ENCODE data around the gene SRRM3. TPM values are rescaled to one million over a fixed set of nuclear protein-coding genes. Genes with fewer than 3 reads are reported as not detected.
A peak's percentile ranks its signal among the peaks of the same experiment; 100 is the strongest.

SRRM3 gene
- total and polyA plus RNA-seq, 2 experiments from 2014 or later: 0.39 to 0.65 TPM

GRCh38 chr7:76294344-76295024 is 92.8 kb downstream of the SRRM3 start:
- H3K4me1 ChIP-seq (ENCODE audit: insufficient read depth): peaks cover 58% of the 10 kb centered on the region
- peak overlapping the region; percentile 81 for H3K9ac ChIP-seq
- H3K27ac ChIP-seq: peak overlapping the region; percentile 93
- H3F3A ChIP-seq (ENCODE audit: insufficient read depth): peaks cover 48% of the 10 kb centered on the region
- H3K36me3 ChIP-seq (ENCODE audit: low read depth): no peaks in the 10 kb centered on the region
- DNase-seq: peak; percentile 98
- H3K79me2 ChIP-seq (ENCODE audit: insufficient read depth): no peaks in the 10 kb centered on the region
- H3K4me2 ChIP-seq (ENCODE audit: unreplicated experiment): peak overlapping the region; percentile 94
- peak overlapping the region; percentile 44 for H2AFZ ChIP-seq
- WGBS, 2 experiments (ENCODE audit: low coverage in 1 of 2, low lambda C conversion rate in 2 of 2, missing lambda C conversion rate in 2 of 2): 0 to 1% methylated on average over 17 to 20 of the region's 20 CpGs
- H3K9me3 ChIP-seq (ENCODE audit: low read depth): no peaks in the 10 kb centered on the region
- H3K4me3 ChIP-seq: peak overlapping the region; percentile 66
- H3K27me3 ChIP-seq (replicated peaks; ENCODE audit: insufficient read depth): no peaks in the 10 kb centered on the region
- H4K20me1 ChIP-seq (ENCODE audit: insufficient read depth): no peaks in the 10 kb centered on the region
- no peaks in the 10 kb centered on the region for H3K9me2 ChIP-seq (ENCODE audit: insufficient read depth)
- in situ Hi-C loops (cut with MboI): no loop called here
- TF ChIP-seq EZH2phosphoT487 (IDR thresholded peaks at IDR 0.05; ENCODE audit: insufficient read depth, low read depth): no peak
- no peak for TF ChIP-seq EZH2 (IDR thresholded peaks at IDR 0.05; ENCODE audit: insufficient read depth, poor library complexity, severe bottlenecking)

GRCh38 chr7:76296743-76297740 is 95.3 kb downstream of the SRRM3 start:
- Histone ChIP-seq H4K20me1 (ENCODE audit: insufficient read depth) (no peaks in the 10 kb centered on the region), H3K9me3 (ENCODE audit: low read depth) (no peaks in the 10 kb centered on the region), H3K4me2 (ENCODE audit: unreplicated experiment) (peak overlapping the region; percentile 44), H3K4me1 (ENCODE audit: insufficient read depth) (peaks cover 46% of the 10 kb centered on the region), H3K4me3 (peak overlapping the region; percentile 39), H3K27ac (peak overlapping the region; percentile 94), H3F3A (ENCODE audit: insufficient read depth) (peaks cover 44% of the 10 kb centered on the region), H3K79me2 (ENCODE audit: insufficient read depth) (no peaks in the 10 kb centered on the region), H3K27me3 (replicated peaks; ENCODE audit: insufficient read depth) (no peaks in the 10 kb centered on the region), H3K9me2 (ENCODE audit: insufficient read depth) (no peaks in the 10 kb centered on the region), H3K36me3 (ENCODE audit: low read depth) (no peaks in the 10 kb centered on the region), H2AFZ (peak overlapping the region; percentile 74), H3K9ac (peak overlapping the region; percentile 79)
- TF ChIP-seq EZH2phosphoT487 (IDR thresholded peaks at IDR 0.05; ENCODE audit: insufficient read depth, low read depth): no peak
- no peak for TF ChIP-seq EZH2 (IDR thresholded peaks at IDR 0.05; ENCODE audit: insufficient read depth, poor library complexity, severe bottlenecking)
- WGBS, 2 experiments (ENCODE audit: low coverage in 1 of 2, low lambda C conversion rate in 2 of 2, missing lambda C conversion rate in 2 of 2): 42 to 44% methylated on average over 22 of the region's 22 CpGs
- peak; percentile 95 for DNase-seq
- in situ Hi-C loops (cut with MboI): no loop called here

GRCh38 chr7:76300166-76300731 is 98.6 kb downstream of the SRRM3 start:
- DNase-seq: peak; percentile 79
- 83 to 84% methylated on average over 7 of the region's 7 CpGs for WGBS, 2 experiments (ENCODE audit: low coverage in 1 of 2, low lambda C conversion rate in 2 of 2, missing lambda C conversion rate in 2 of 2)
- no peaks in the 10 kb centered on the region for H4K20me1 ChIP-seq (ENCODE audit: insufficient read depth)
- no peak overlapping the region for H2AFZ ChIP-seq
- no peaks in the 10 kb centered on the region for H3K27me3 ChIP-seq (replicated peaks; ENCODE audit: insufficient read depth)
- no peak overlapping the region for H3K9ac ChIP-seq
- peaks cover 26% of the 10 kb centered on the region for H3K4me1 ChIP-seq (ENCODE audit: insufficient read depth)
- H3K9me2 ChIP-seq (ENCODE audit: insufficient read depth): no peaks in the 10 kb centered on the region
- H3K36me3 ChIP-seq (ENCODE audit: low read depth): 0 out of 2 replicates have a peak, but pooled peaks cover 6% of the 10 kb centered on the region
- no peak for TF ChIP-seq EZH2phosphoT487 (IDR thresholded peaks at IDR 0.05; ENCODE audit: insufficient read depth, low read depth)
- no peak for TF ChIP-seq EZH2 (IDR thresholded peaks at IDR 0.05; ENCODE audit: insufficient read depth, poor library complexity, severe bottlenecking)
- no peak overlapping the region for H3K4me2 ChIP-seq (ENCODE audit: unreplicated experiment)
- no peak overlapping the region for H3K27ac ChIP-seq
- no peak overlapping the region for H3K4me3 ChIP-seq
- H3K9me3 ChIP-seq (ENCODE audit: low read depth): no peaks in the 10 kb centered on the region
- in situ Hi-C loops (cut with MboI): no loop called here
- H3F3A ChIP-seq (ENCODE audit: insufficient read depth): peaks cover 40% of the 10 kb centered on the region
- H3K79me2 ChIP-seq (ENCODE audit: insufficient read depth): no peaks in the 10 kb centered on the region

- TF ChIP-seq EZH2phosphoT487 (IDR thresholded peaks at IDR 0.05; ENCODE audit: insufficient read depth, low read depth) (no peak), EZH2 (IDR thresholded peaks at IDR 0.05; ENCODE audit: insufficient read depth, poor library complexity, severe bottlenecking) (no peak)
- Histone ChIP-seq H3K9me3 (ENCODE audit: low read depth) (no peaks in the 10 kb centered on the region), H4K20me1 (ENCODE audit: insufficient read depth) (no peaks in the 10 kb centered on the region), H3K9me2 (ENCODE audit: insufficient read depth) (no peaks in the 10 kb centered on the region), H3K36me3 (ENCODE audit: low read depth) (0 out of 2 replicates have a peak, but pooled peaks cover 6% of the 10 kb centered on the region), H3F3A (ENCODE audit: insufficient read depth) (peaks cover 37% of the 10 kb centered on the region), H3K27me3 (replicated peaks; ENCODE audit: insufficient read depth) (no peaks in the 10 kb centered on the region), H3K27ac (no peak overlapping the region), H3K4me2 (ENCODE audit: unreplicated experiment) (no peak overlapping the region), H3K4me3 (no peak overlapping the region), H3K9ac (no peak overlapping the region), H3K4me1 (ENCODE audit: insufficient read depth) (peaks cover 24% of the 10 kb centered on the region), H3K79me2 (ENCODE audit: insufficient read depth) (no peaks in the 10 kb centered on the region), H2AFZ (no peak overlapping the region)
- no peak for DNase-seq
- in situ Hi-C loops (cut with MboI): no loop called here
- WGBS, 2 experiments (ENCODE audit: low coverage in 1 of 2, low lambda C conversion rate in 2 of 2, missing lambda C conversion rate in 2 of 2): 97% methylated on average over 3 of the region's 3 CpGs
Observed at GRCh38 chr7:76301000-76301399, 99.3 kb downstream of the SRRM3 start.
